Spleen (tissue), 7 donors: ENCODE measurements around the gene TBL1X.

ENCODE experiments used
- CTCF ChIP-seq, 11 experiments: fragments of 200-600 bp in 7 of 11; fragments of 450-650 bp in 4 of 11; sonication (generic) in 4 of 11; IDR thresholded peaks in 8 of 11; conservative IDR thresholded peaks in 3 of 11; 1 replicate in 7 of 11; 2 replicates in 4 of 11; pipeline versions ENCODE4 v1.4.0 to v1.8.0; 2016 to 2021; ENCODE audit warnings: antibody characterized with exemption in 11 of 11, inconsistent platforms in 4 of 11, mild to moderate bottlenecking in 1 of 11
- POLR2A ChIP-seq, 3 donors: fragments of 450-650 bp; IDR thresholded peaks; one replicate each; pipeline ENCODE4 v1.5.1; 2017; ENCODE audit warnings: antibody characterized with exemption in 3 of 3, mild to moderate bottlenecking in 1 of 3
- POLR2AphosphoS5 ChIP-seq, 3 donors: sonication (generic); formaldehyde crosslinking; IDR thresholded peaks; one replicate each; pipeline ENCODE4 v1.5.1; 2017; ENCODE audit warnings: antibody characterized with exemption in 3 of 3
- donor health status: DM: no; HTN: no; CAD: no; lungs with moderate emphysema.
- donor health status: DM: no; HTN: no; CAD: no.
- donor health status: DM: no; HTN: no; CAD: no.

GRCh38 chrX:9650091-9650490, 185.2 kb downstream of the TBL1X start:
- TF ChIP-seq POLR2A (IDR thresholded peaks at IDR 0.05) (no peak), POLR2AphosphoS5 (IDR thresholded peaks at IDR 0.05) (no peak), CTCF (IDR thresholded peaks at IDR 0.05 in 8 of 11, conservative IDR thresholded peaks at IDR 0.05 in 3 of 11) (no peak)
